Mucosa of rectum (tissue), 2 donors: Measurements from ENCODE around the gene IQGAP1.

Source experiments
- H3K27ac ChIP-seq, 2 donors: one replicate each; pipeline ENCODE4 v1.7.0; 2013; ENCODE audit warnings: inconsistent platforms in 2 of 2, low read depth in 2 of 2, low read length in 2 of 2
- H3K27me3 ChIP-seq, 2 donors: one replicate each; pipeline ENCODE4 v1.7.0; 2013; ENCODE audit warnings: low read length in 2 of 2; ENCODE audit not compliant: control insufficient read depth in 2 of 2, insufficient read depth in 2 of 2
- H3K36me3 ChIP-seq, 2 donors: one replicate each; pipeline ENCODE4 v1.7.0; 2013; ENCODE audit warnings: low read length in 2 of 2; ENCODE audit not compliant: control insufficient read depth in 2 of 2, insufficient read depth in 2 of 2
- H3K4me1 ChIP-seq, 2 donors: one replicate each; pipeline ENCODE4 v1.7.0; 2013; ENCODE audit warnings: low read length in 2 of 2, mild to moderate bottlenecking in 1 of 2; ENCODE audit not compliant: control insufficient read depth in 2 of 2, insufficient read depth in 2 of 2
- H3K4me3 ChIP-seq, 2 donors: one replicate each; pipeline ENCODE4 v1.7.0; 2013; ENCODE audit warnings: low read length in 2 of 2
- H3K9ac ChIP-seq, 2 donors: one replicate each; pipeline ENCODE4 v1.7.0; 2013; ENCODE audit warnings: low read length in 2 of 2, low read depth in 1 of 2, mild to moderate bottlenecking in 1 of 2
- H3K9me3 ChIP-seq, 2 donors: one replicate each; pipeline ENCODE4 v1.7.0; 2013; ENCODE audit warnings: low read length in 2 of 2; ENCODE audit not compliant: control insufficient read depth in 2 of 2
- donor health status: healthy.
- donor health status: Normal muscosa, but diverticular disease.

Gene IQGAP1

GRCh38 chr15:90535254-90535653 is 147.2 kb downstream of the IQGAP1 start:
- Histone ChIP-seq H3K9ac (no peak overlapping the region), H3K4me3 (no peak overlapping the region), H3K27me3 (no peaks in the 10 kb centered on the region), H3K4me1 (peaks cover 4 to 7% of the 10 kb centered on the region in 2 donors), H3K36me3 (peaks cover 0 to 3% of the 10 kb centered on the region in 2 donors), H3K27ac (no peak overlapping the region), H3K9me3 (no peaks in the 10 kb centered on the region)

GRCh38 chr15:90539789-90540188 is 151.7 kb downstream of the IQGAP1 start:
- H3K27ac ChIP-seq, result no peak overlapping the region
- H3K9me3 ChIP-seq, result no peaks in the 10 kb centered on the region
- no peak overlapping the region for H3K9ac ChIP-seq
- H3K4me3 ChIP-seq, result no peak overlapping the region
- no peaks in the 10 kb centered on the region for H3K27me3 ChIP-seq
- H3K36me3 ChIP-seq, result peaks cover 3 to 6% of the 10 kb centered on the region in 2 donors
- no peaks in the 10 kb centered on the region for H3K4me1 ChIP-seq

DNA sequence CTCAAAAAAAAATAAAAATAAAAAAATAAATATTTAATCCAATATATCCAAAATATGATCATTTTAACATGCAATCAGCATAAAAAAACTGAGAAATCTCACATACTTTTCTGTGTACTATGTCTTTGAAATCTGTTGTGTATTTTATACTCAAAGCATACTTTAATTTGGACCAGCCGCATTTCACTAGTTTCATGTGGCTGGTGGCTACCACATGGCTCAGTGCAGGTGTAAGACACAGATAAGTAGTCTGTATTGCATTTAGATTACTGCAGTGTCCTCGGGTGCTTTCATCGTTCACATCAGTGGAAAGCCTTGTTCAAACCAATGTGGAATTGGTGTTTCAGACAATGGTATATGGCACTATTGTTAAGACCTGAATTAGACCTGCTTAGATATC is 152.7 kb downstream of the IQGAP1 start:
- H3K4me3 ChIP-seq, result no peak overlapping the region
- H3K27ac ChIP-seq, result no peak overlapping the region
- no peaks in the 10 kb centered on the region for H3K4me1 ChIP-seq
- no peaks in the 10 kb centered on the region for H3K27me3 ChIP-seq
- H3K9ac ChIP-seq, result no peak overlapping the region
- peaks cover 3 to 6% of the 10 kb centered on the region in 2 donors for H3K36me3 ChIP-seq
- no peaks in the 10 kb centered on the region for H3K9me3 ChIP-seq

DNA sequence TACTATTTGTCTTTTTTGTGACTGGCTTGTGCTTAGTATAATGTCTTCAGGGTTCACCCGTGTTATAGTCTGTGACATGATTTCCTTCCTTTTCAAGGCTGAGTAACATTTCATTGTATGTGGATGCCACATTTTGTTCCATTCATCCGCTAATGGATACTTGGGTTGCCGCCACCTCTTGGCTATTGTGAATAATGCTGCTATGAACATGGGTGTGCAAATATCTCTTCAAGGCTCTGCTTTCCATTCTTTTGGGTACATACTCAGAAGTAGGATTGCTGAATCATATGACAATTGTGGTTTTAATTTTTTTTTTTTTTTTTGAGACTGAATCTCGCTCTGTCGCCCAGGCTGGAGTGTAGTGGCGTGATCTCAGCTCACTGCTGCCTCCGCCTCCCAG is 157.1 kb downstream of the IQGAP1 start:
- H3K4me3 ChIP-seq, result no peak overlapping the region
- H3K4me1 ChIP-seq, result no peaks in the 10 kb centered on the region
- no peak overlapping the region for H3K9ac ChIP-seq
- no peaks in the 10 kb centered on the region for H3K9me3 ChIP-seq
- H3K27ac ChIP-seq, result no peak overlapping the region
- H3K27me3 ChIP-seq, result no peaks in the 10 kb centered on the region
- H3K36me3 ChIP-seq, result peaks cover 5 to 6% of the 10 kb centered on the region in 2 donors

DNA sequence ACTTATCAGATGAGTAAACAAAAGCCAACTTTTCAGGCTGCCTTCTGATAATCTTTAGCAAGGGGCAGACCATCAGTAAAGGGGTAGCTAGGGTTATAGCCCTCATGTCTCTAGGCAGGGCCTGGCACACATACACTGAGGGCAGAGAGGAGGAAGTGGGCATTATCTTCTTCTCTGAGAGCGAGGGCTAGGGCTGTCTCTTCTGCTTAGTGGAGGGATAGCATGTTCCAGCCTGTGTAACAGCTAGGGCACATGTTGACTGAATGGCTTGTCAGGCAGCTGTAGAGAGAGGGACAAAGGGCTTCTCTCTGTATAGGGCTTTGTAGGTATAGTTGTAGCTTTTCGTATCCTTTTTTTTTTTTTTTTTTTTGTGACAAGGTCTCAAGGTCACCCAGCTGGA is 159.5 kb downstream of the IQGAP1 start:
- Histone ChIP-seq H3K27ac (no peak overlapping the region), H3K4me3 (no peak overlapping the region), H3K9ac (no peak overlapping the region), H3K4me1 (peaks cover 0 to 6% of the 10 kb centered on the region in 2 donors), H3K36me3 (peaks cover 0 to 4% of the 10 kb centered on the region in 2 donors), H3K27me3 (no peaks in the 10 kb centered on the region), H3K9me3 (no peaks in the 10 kb centered on the region)

- Histone ChIP-seq H3K36me3 (peaks cover 0 to 4% of the 10 kb centered on the region in 2 donors), H3K4me1 (peaks cover 0 to 9% of the 10 kb centered on the region in 2 donors), H3K27ac (no peak overlapping the region), H3K4me3 (no peak overlapping the region), H3K27me3 (no peaks in the 10 kb centered on the region), H3K9me3 (no peaks in the 10 kb centered on the region), H3K9ac (no peak overlapping the region)
Measured at GRCh38 chr15:90550919-90551318, 162.9 kb downstream of the IQGAP1 start.
